ENCODE results near the gene ANKRD28. TPM values are rescaled to one million over a fixed set of nuclear protein-coding genes. Genes with fewer than 3 reads are reported as not detected.

ANKRD28 gene
- total and polyA plus RNA-seq, 9 of the 15 experiments (the other 6 are each of a cell fraction or from before 2014, with no cell fraction given), result 11.7 to 66.0 (median 36.7) TPM

- TF ChIP-seq, protein P1, sequence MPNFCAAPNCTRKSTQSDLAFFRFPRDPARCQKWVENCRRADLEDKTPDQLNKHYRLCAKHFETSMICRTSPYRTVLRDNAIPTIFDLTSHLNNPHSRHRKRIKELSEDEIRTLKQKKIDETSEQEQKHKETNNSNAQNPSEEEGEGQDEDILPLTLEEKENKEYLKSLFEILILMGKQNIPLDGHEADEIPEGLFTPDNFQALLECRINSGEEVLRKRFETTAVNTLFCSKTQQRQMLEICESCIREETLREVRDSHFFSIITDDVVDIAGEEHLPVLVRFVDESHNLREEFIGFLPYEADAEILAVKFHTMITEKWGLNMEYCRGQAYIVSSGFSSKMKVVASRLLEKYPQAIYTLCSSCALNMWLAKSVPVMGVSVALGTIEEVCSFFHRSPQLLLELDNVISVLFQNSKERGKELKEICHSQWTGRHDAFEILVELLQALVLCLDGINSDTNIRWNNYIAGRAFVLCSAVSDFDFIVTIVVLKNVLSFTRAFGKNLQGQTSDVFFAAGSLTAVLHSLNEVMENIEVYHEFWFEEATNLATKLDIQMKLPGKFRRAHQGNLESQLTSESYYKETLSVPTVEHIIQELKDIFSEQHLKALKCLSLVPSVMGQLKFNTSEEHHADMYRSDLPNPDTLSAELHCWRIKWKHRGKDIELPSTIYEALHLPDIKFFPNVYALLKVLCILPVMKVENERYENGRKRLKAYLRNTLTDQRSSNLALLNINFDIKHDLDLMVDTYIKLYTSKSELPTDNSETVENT (CRISPR knock-in tag; IDR thresholded peaks at IDR 0.05), result no peak
- TF ChIP-seq XRCC5 (IDR thresholded peaks at IDR 0.05; ENCODE audit: low read depth, low read length) (no peak), EZH2 (IDR thresholded peaks at IDR 0.05; ENCODE audit: borderline replicate concordance, low read depth, low read length) (no peak), SIN3B (IDR thresholded peaks at IDR 0.05; ENCODE audit: low read depth) (no peak), ZFPM2 (CRISPR knock-in tag; IDR thresholded peaks at IDR 0.05) (no peak), L3MBTL2 (IDR thresholded peaks at IDR 0.05) (no peak), PRPF4 (IDR thresholded peaks at IDR 0.05; ENCODE audit: insufficient read depth, low read depth, low read length, poor library complexity, severe bottlenecking) (no peak), ZNF436 (CRISPR knock-in tag; IDR thresholded peaks at IDR 0.05) (no peak), THRB (CRISPR knock-in tag; conservative IDR thresholded peaks at IDR 0.05) (no peak), EP400 (IDR thresholded peaks at IDR 0.05) (no peak)
Measured at GRCh38 chr3:15766406-15766805, 31.4 kb downstream of the ANKRD28 start (continued).

All from K562 (cell line).